Loucy (cell line): ENCODE data around the gene PRF1.

ENCODE experiments used
- CTCF ChIP-seq: fragments of 200-600 bp; sonication (generic); conservative IDR thresholded peaks from 2 replicates; pipeline ENCODE4 v1.5.1; 2014; ENCODE audit warnings: mild to moderate bottlenecking, antibody characterized with exemption, low read length
- EZH2phosphoT487 ChIP-seq: fragments of 200-600 bp; IDR thresholded peaks from 2 replicates; pipeline ENCODE4 v1.6.1; 2018; ENCODE audit warnings: antibody characterized with exemption, mild to moderate bottlenecking, moderate library complexity, borderline replicate concordance

DNA sequence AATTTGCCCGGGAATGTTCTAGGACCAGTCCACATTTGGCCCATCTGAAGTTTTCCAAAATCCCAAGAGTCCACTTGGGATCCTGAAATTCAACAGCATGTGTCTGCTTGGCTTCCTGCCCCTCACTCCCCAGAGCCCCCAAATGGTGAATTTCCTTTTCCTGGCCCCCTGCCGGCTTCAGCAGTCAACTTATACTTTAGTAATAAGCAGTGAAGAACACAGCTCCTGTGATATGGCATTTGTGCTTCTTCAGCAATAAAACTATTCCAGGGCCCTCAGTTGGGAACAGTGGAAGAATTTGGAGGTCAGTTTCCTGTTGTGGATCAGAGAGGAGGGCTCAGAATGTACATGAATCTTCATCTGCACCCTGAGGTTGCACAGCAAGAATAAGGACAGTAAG lies 51.1 kb downstream of the PRF1 start:
- no peak for TF ChIP-seq CTCF
- TF ChIP-seq EZH2phosphoT487, result no peak
